GM12892 (cell line): ENCODE measurements around the gene PTK7.

ENCODE experiments used
- POLR2A ChIP-seq: IDR thresholded peaks from 2 replicates; pipeline ENCODE4 v1.6.1; 2011; ENCODE audit warnings: low read depth, low read length, control low read depth
- TAF1 ChIP-seq: IDR thresholded peaks from 2 replicates; pipeline ENCODE4 v1.6.1; 2011; ENCODE audit warnings: low read depth, mild to moderate bottlenecking, control low read depth, low read length, borderline replicate concordance

DNA sequence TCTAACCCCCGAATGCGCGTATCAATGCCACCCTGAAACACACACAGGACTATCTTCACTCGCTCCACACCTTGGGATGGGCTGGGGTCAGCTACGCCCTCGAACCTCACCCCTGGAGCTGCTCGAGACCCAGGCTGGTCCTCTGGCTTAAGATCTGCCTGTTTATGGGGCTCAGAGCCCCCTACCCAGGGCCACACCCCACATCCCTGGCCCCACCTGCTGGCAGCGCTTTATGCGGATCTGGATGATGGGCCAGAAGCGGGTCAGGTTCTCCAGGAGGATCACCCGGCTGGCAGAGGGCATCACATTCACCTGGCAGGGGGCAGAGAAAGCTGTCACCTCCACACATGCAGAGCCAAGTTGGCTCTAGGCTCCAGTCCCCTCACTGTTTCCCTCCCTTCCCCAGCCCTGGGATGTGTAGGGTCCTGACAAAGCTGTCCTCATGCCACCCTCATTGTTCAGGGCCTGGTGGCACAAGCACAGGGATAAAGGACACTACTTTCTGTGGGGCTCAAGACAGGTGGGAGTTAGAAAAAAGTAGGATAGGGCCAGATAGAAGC is 30.7 kb upstream of the PTK7 start:
- TF ChIP-seq POLR2A (no peak), TAF1 (no peak)
